HepG2 (cell line): Measurements from ENCODE around the gene RELL2. TPM values are rescaled to one million over a fixed set of nuclear protein-coding genes. Genes with fewer than 3 reads are reported as not detected.

Source experiments
- ARID3A ChIP-seq: IDR thresholded peaks from 2 replicates; pipeline ENCODE4 v1.6.1; 2012; ENCODE audit warnings: low read depth, low read length, improper control_type of control experiment
- KDM6A ChIP-seq: IDR thresholded peaks from 2 replicates; pipeline ENCODE4 v1.6.1; 2016; ENCODE audit warnings: low read depth
- MBD4 ChIP-seq: IDR thresholded peaks from 2 replicates; pipeline ENCODE4 v1.6.1; 2012; ENCODE audit warnings: low read length, inconsistent platforms, borderline replicate concordance
- PITX1 ChIP-seq: sonication (generic); formaldehyde crosslinking; IDR thresholded peaks from 2 replicates; pipeline ENCODE4 v1.5.1; 2020; ENCODE audit warnings: mild to moderate bottlenecking, missing genetic modification reagents
- RAD21 ChIP-seq: fragments of 450-650 bp; formaldehyde crosslinking; IDR thresholded peaks from 2 replicates; pipeline ENCODE4 v1.5.0; 2020; ENCODE audit warnings: mild to moderate bottlenecking
- RFXANK ChIP-seq: IDR thresholded peaks from 2 replicates; pipeline ENCODE4 v1.6.1; 2016
- SAP130 ChIP-seq: IDR thresholded peaks from 2 replicates; pipeline ENCODE4 v1.6.1; 2016; ENCODE audit warnings: low read depth
- SATB2 ChIP-seq: sonication (generic); formaldehyde crosslinking; IDR thresholded peaks from 2 replicates; pipeline ENCODE4 v1.5.0; 2020; ENCODE audit warnings: missing genetic modification reagents
- ZMAT5 ChIP-seq: sonication (generic); formaldehyde crosslinking; IDR thresholded peaks from 2 replicates; pipeline ENCODE4 v1.5.0; 2020; ENCODE audit warnings: mild to moderate bottlenecking, low read depth, missing genetic modification reagents, borderline replicate concordance
- ZNF230 ChIP-seq: sonication (generic); formaldehyde crosslinking; IDR thresholded peaks from 2 replicates; pipeline ENCODE4 v1.4.0; 2020; ENCODE audit warnings: mild to moderate bottlenecking, missing genetic modification reagents
- polyA plus RNA-seq, 8 experiments: library from polyadenylated mRNA; depleted of rRNA in 3 of 8; stranded (reverse) in 7 of 8; unstranded in 1 of 8; fragments of >200 nt; fragmentation: Illumina TruSeq in 4 of 8; extraction: Trizol in 4 of 8; gene quantifications; 2 replicates each; pipeline versions ENCODE4 v1.2.1 to v1.2.3, GENCODE V29; 2011 to 2016; ENCODE audit warnings: low read depth in 4 of 8, missing spikeins in 1 of 8, mixed read lengths in 1 of 8; ENCODE audit not compliant: insufficient read depth in 1 of 8
- total RNA-seq, 5 experiments: library from RNA; depleted of rRNA; stranded (reverse); fragments of >200 nt; fragmentation: Illumina TruSeq; extraction: Trizol; gene quantifications; 2 replicates each; pipeline ENCODE4 v1.2.3, GENCODE V29; 2016; ENCODE audit warnings: low read depth in 1 of 5
- TF ChIP-seq, protein P1 (sequence below): sonication (generic); formaldehyde crosslinking; IDR thresholded peaks from 2 replicates; pipeline ENCODE4 v1.5.0; 2020; ENCODE audit warnings: mild to moderate bottlenecking, missing genetic modification reagents
- TF ChIP-seq, protein P2 (sequence below): sonication (generic); formaldehyde crosslinking; IDR thresholded peaks from 2 replicates; pipeline ENCODE4 v1.4.0; 2020; ENCODE audit warnings: missing genetic modification reagents
- TF ChIP-seq, protein P3 (sequence below): sonication (generic); formaldehyde crosslinking; IDR thresholded peaks from 2 replicates; pipeline ENCODE4 v1.5.1; 2020; ENCODE audit warnings: mild to moderate bottlenecking, moderate library complexity, missing genetic modification reagents

Gene RELL2
- total and polyA plus RNA-seq, 2 of the 13 experiments (the other 11 are each of a cell fraction or from before 2014, with no cell fraction given): 6.4 to 8.3 TPM

DNA sequence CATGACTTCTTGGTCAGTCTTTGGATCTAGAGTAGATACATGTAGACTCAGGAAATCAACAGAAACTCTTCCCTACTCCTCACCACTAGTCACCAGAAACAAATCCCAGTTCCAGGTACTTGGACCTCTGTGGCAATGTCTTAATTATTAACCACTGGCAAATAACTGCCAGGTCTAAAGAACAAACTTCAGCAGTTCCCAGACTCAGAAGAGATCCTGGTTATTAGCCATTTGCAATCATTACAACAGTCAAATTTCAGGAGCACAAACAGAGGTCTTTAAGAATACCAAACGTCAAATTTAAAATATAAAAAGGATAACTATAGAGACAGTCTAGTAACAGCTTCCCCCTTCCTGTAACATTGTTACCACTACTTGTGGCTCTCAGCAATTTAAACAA is 28.2 kb upstream of the RELL2 start (continued):
- peak; percentile 71 for TF ChIP-seq ARID3A
- TF ChIP-seq, protein P1, sequence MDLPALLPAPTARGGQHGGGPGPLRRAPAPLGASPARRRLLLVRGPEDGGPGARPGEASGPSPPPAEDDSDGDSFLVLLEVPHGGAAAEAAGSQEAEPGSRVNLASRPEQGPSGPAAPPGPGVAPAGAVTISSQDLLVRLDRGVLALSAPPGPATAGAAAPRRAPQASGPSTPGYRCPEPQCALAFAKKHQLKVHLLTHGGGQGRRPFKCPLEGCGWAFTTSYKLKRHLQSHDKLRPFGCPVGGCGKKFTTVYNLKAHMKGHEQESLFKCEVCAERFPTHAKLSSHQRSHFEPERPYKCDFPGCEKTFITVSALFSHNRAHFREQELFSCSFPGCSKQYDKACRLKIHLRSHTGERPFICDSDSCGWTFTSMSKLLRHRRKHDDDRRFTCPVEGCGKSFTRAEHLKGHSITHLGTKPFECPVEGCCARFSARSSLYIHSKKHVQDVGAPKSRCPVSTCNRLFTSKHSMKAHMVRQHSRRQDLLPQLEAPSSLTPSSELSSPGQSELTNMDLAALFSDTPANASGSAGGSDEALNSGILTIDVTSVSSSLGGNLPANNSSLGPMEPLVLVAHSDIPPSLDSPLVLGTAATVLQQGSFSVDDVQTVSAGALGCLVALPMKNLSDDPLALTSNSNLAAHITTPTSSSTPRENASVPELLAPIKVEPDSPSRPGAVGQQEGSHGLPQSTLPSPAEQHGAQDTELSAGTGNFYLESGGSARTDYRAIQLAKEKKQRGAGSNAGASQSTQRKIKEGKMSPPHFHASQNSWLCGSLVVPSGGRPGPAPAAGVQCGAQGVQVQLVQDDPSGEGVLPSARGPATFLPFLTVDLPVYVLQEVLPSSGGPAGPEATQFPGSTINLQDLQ (CRISPR knock-in tag): no peak
- TF ChIP-seq SATB2 (CRISPR knock-in tag): peak; percentile 56; the same call in 1 of the 2 replicates
- TF ChIP-seq, protein P2, sequence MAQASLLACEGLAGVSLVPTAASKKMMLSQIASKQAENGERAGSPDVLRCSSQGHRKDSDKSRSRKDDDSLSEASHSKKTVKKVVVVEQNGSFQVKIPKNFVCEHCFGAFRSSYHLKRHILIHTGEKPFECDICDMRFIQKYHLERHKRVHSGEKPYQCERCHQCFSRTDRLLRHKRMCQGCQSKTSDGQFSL (CRISPR knock-in tag): no peak
- TF ChIP-seq PITX1: 0 out of 2 replicates have a peak, but pooled peaks have one; percentile 36
- TF ChIP-seq RAD21 (CRISPR knock-in tag): no peak
- no peak for TF ChIP-seq ZNF230
- TF ChIP-seq, protein P3, sequence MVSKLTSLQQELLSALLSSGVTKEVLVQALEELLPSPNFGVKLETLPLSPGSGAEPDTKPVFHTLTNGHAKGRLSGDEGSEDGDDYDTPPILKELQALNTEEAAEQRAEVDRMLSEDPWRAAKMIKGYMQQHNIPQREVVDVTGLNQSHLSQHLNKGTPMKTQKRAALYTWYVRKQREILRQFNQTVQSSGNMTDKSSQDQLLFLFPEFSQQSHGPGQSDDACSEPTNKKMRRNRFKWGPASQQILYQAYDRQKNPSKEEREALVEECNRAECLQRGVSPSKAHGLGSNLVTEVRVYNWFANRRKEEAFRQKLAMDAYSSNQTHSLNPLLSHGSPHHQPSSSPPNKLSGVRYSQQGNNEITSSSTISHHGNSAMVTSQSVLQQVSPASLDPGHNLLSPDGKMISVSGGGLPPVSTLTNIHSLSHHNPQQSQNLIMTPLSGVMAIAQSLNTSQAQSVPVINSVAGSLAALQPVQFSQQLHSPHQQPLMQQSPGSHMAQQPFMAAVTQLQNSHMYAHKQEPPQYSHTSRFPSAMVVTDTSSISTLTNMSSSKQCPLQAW (CRISPR knock-in tag): peak; percentile 76; the same call in 1 of the 2 replicates
- TF ChIP-seq RFXANK (CRISPR knock-in tag): no peak
- TF ChIP-seq MBD4: no peak
- peak; percentile 59 for TF ChIP-seq SAP130 (CRISPR knock-in tag)
- peak; percentile 60; the same call in 1 of the 2 replicates for TF ChIP-seq KDM6A (CRISPR knock-in tag)
- TF ChIP-seq ZMAT5 (CRISPR knock-in tag): no peak
